KOPT-K1 (cell line): ENCODE data around the gene EFCAB7.
"Not testable (repeated sequence)": the region's sequence is repeated elsewhere in the genome, so short reads cannot be mapped to it uniquely, and the experiment has no call there.

Source experiments
- H3K27ac ChIP-seq: fragments of 200-600 bp; sonication (generic); 2 replicates; pipeline ENCODE4 v1.5.1; 2016; ENCODE audit warnings: antibody characterized with exemption, mild to moderate bottlenecking, low read depth, low read length; ENCODE audit not compliant: poor library complexity, severe bottlenecking
- H3K36me3 ChIP-seq: fragments of 200-600 bp; sonication (generic); 2 replicates; pipeline ENCODE4 v1.5.1; 2017; ENCODE audit warnings: antibody characterized with exemption, mild to moderate bottlenecking, low read length, moderate library complexity; ENCODE audit not compliant: insufficient read depth
- H3K9me3 ChIP-seq: fragments of 200-600 bp; sonication (generic); 2 replicates; pipeline ENCODE4 v1.5.1; 2017; ENCODE audit warnings: antibody characterized with exemption, low read length, mild to moderate bottlenecking; ENCODE audit not compliant: insufficient read depth, poor library complexity, severe bottlenecking

EFCAB7 gene

GRCh38 chr1:63533931-63534330 lies 10.6 kb downstream of the EFCAB7 start:
- Histone ChIP-seq H3K9me3 (no peaks in the 10 kb centered on the region), H3K36me3 (peaks cover 37% of the 10 kb centered on the region), H3K27ac (no peak overlapping the region)

DNA sequence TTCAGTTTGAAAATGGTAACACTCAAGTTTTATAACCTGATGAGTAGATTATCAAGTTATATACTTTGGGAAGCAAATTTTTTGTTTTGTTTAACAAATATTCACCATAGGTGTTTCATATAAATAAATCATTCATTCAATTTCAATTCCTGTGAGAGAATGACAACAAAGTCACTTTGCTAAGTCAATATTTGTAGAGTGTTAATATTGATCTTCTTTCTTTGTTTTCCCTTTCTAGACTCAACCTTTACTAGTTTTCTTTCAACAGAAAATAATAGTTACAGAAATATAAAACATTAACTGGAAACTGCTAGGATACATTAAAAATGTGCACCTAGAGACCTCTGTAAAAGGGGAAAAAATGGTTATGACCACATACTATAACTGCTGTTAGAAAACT lies 11.1 kb downstream of the EFCAB7 start:
- H3K36me3 ChIP-seq, result peaks cover 35% of the 10 kb centered on the region
- no peaks in the 10 kb centered on the region for H3K9me3 ChIP-seq
- H3K27ac ChIP-seq, result no peak overlapping the region

DNA sequence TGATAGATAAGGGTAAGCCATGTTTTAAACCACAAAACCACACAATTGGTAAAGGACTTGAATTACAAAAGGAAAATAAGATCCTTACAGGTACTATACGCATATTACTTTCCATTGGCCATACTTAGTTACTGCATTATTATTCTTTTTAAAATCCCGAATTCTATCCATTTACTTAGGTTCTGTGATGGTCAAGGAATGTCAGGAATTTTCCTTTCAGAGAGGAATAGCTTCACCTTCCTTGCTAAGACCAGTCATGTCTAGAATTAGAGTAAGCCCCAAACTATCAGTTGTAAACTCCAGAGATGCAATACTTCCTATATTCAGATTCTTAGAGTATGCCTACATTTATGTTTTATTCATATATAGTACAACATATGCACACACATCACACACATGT lies 13.7 kb downstream of the EFCAB7 start:
- H3K9me3 ChIP-seq, result no peaks in the 10 kb centered on the region
- no peak overlapping the region for H3K27ac ChIP-seq
- H3K36me3 ChIP-seq, result peaks cover 32% of the 10 kb centered on the region

DNA sequence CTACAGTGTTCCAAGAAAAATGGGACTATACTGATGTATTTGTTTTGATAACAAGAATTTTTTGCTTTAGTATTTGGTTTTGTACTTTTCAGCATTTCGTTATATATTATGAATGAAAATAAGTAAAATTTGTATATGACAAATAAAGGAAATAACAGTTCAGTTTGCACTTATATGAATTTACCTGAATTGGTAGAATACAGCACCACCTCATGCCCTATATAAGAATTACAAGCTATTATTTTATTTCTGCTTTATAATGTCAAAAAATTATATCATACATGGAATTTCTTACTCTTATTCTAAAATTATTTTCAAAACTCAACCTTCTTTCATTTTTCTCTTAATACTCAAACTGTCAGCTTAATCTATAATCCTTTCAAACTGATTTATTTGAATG lies 14.6 kb downstream of the EFCAB7 start:
- peaks cover 22% of the 10 kb centered on the region for H3K36me3 ChIP-seq
- H3K27ac ChIP-seq, result no peak overlapping the region
- H3K9me3 ChIP-seq, result no peaks in the 10 kb centered on the region

DNA sequence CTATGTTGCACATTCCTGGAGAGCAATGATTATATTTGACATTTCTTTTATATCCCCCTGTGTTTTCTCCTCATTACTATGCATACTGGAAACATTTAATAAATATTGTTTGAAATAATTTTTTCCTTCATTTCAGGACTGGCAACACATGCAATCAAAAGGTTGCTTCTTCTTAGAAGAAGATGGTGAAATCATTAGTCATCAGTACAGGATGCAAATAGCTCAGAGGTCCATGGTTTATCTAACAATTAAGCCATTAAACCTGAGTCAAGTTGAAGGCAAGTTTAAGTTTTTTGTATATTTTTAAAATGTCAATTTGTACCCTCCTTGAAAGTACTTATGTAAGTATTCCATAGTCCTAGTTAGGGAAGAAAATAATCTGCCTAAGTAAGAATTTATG lies 22.5 kb downstream of the EFCAB7 start:
- Histone ChIP-seq H3K36me3 (peaks cover 12% of the 10 kb centered on the region; the same call in 1 of the 2 replicates), H3K27ac (no peak overlapping the region), H3K9me3 (no peaks in the 10 kb centered on the region)

DNA sequence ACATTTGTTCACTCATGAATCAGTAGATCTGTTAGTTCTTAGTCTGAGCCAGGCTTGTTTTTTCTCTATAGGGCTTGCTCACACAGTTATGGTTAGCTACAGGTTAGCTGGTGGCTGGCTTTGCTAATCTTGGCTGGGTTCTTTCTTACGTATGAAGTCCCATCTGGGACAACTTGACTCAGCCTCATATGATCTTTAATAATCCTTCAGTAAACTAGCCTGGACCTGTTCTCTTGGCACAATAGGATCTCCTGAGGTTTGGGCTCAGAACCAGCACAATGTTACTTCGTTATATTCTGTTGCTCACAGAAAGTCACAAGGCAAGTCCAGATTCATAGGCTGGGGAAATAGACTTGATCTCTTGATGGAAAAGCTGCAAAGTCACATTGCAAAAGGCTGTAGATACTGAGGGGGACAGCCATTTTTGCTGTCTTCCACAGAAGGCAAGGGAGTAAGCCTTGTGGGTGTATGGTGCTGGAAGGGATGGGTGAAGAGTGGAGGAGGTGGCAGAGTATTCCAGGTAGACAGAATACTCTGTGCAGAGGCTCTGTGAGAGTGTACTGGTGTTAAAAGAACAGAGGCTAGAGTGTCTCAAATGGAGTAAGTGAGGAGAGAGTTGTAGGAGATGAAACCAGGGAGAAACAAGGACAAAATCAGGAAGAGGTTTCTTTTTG lies 24.4 kb downstream of the EFCAB7 start:
- H3K36me3 ChIP-seq, result peaks cover 12% of the 10 kb centered on the region; the same call in 1 of the 2 replicates
- H3K9me3 ChIP-seq, result no peaks in the 10 kb centered on the region
- H3K27ac ChIP-seq, result no peak overlapping the region

GRCh38 chr1:63548303-63548702 lies 25.0 kb downstream of the EFCAB7 start:
- peaks cover 12% of the 10 kb centered on the region; the same call in 1 of the 2 replicates for H3K36me3 ChIP-seq
- no peak overlapping the region for H3K27ac ChIP-seq
- no peaks in the 10 kb centered on the region for H3K9me3 ChIP-seq

GRCh38 chr1:63548877-63549276 lies 25.6 kb downstream of the EFCAB7 start:
- H3K36me3 ChIP-seq, result peaks cover 12% of the 10 kb centered on the region; the same call in 1 of the 2 replicates
- no peak overlapping the region for H3K27ac ChIP-seq
- H3K9me3 ChIP-seq, result no peaks in the 10 kb centered on the region

- H3K36me3 ChIP-seq, result no peaks in the 10 kb centered on the region
- no peak overlapping the region for H3K27ac ChIP-seq
- H3K9me3 ChIP-seq, result no peaks in the 10 kb centered on the region
Measured at GRCh38 chr1:63555480-63555879, 32.2 kb downstream of the EFCAB7 start.

DNA sequence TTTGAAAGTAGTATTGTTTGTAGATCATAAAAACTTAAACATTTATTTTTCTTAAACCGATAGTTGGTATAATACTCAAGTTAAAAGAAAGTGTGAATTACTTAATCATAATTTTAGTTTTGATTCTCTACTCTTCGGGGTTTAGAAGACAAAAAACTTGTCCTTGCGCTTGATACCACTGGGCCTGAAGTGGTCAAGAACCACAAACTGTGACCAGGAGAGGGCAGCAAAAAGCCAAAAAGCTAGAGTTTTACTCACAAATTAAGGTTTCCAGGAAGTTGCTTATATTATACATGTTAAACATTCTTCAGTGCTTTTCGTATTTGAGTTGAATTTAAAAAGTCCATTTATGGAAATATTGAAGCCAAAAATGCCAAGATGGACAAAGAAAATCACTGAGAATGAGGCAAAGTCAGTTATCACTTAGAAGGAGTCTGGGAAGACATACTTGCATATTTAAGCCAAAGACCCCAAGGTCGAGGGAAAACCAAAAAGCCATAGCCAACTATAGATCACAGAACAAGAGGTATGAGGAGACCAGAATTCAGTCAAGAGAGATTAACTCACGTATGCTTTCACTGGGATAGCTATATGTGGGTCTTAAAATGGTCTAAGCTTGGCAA lies 34.2 kb downstream of the EFCAB7 start:
- H3K27ac ChIP-seq, result no peak overlapping the region

GRCh38 chr1:63559357-63559756 lies 36.0 kb downstream of the EFCAB7 start:
- no peak overlapping the region for H3K27ac ChIP-seq
- no peaks in the 10 kb centered on the region for H3K9me3 ChIP-seq
- H3K36me3 ChIP-seq, result no peaks in the 10 kb centered on the region

More for the DNA sequence above, 34.2 kb downstream of the EFCAB7 start:
- H3K36me3 ChIP-seq, result no peaks in the 10 kb centered on the region
- H3K9me3 ChIP-seq, result no peaks in the 10 kb centered on the region

DNA sequence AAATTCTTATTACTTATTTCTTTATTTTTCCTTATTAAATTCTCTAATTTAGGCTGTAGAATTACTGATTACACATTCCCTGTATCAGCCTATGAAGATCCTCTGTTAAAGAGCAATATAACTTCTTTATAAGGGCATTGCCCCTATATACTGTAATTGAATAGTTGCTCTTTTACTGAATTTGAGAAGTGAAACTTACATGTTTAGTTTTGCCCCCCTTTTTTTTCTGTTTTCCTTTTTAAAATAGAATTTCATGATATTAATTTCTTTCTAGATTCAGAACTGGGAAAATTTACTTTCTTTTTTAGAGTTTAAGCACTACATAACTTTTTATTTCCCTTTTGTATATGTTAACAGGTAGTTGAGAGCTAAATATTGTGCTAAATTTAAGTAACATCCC lies 40.4 kb downstream of the EFCAB7 start:
- Histone ChIP-seq H3K9me3 (no peaks in the 10 kb centered on the region), H3K27ac (no peak overlapping the region), H3K36me3 (no peaks in the 10 kb centered on the region)

GRCh38 chr1:63569068-63569467 lies 45.7 kb downstream of the EFCAB7 start:
- no peak overlapping the region for H3K27ac ChIP-seq
- H3K9me3 ChIP-seq, result no peaks in the 10 kb centered on the region

GRCh38 chr1:63569640-63570316 lies 46.5 kb downstream of the EFCAB7 start:
- Histone ChIP-seq H3K36me3 (no peaks in the 10 kb centered on the region), H3K27ac (no peak overlapping the region), H3K9me3 (no peaks in the 10 kb centered on the region)

More at GRCh38 chr1:63569068-63569467, 45.7 kb downstream of the EFCAB7 start:
- H3K36me3 ChIP-seq, result no peaks in the 10 kb centered on the region

DNA sequence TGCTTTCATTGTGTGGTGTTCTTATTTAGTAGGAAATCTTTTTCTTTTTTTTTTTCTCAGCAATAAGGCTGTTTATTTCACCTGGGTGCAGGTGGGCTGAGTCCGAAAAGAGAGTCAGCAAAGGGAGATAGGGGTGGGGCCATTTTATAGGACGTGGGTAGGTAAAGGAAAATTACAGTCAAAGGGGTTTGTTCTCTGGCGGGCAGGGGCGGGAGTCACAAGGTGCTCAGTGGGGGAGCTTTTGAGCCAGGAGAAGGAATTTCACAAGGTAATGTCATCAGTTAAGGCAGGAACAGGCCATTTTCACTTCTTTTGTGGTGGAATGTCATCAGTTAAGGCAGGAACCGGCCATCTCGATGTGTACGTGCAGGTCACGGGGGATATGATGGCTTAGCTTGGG lies 49.4 kb downstream of the EFCAB7 start:
- not testable (repeated sequence) for H3K9me3 ChIP-seq, H3K36me3 ChIP-seq, H3K27ac ChIP-seq
